ENCODE results near the gene PTPRG. TPM values are rescaled to one million over a fixed set of nuclear protein-coding genes. Genes with fewer than 3 reads are reported as not detected.

Gene PTPRG
- total RNA-seq, 2 experiments from 2014 or later = 0.10 TPM; not detected in 1

- no peak overlapping the region for H3K27ac Mint-ChIP-seq
- no peaks in the 10 kb centered on the region for H3K36me3 Mint-ChIP-seq
- H3K9me3 Mint-ChIP-seq = no peaks in the 10 kb centered on the region
These were observed 280.6 kb downstream of the PTPRG start for GRCh38 chr3:61841988-61842387.

GRCh38 chr3:61844346-61844745 is 283.0 kb downstream of the PTPRG start:
- no peaks in the 10 kb centered on the region for H3K4me1 Mint-ChIP-seq (ENCODE audit: low read depth)
- intact Hi-C loops (cut with micrococcal nuclease) = no loop called here
- no peaks in the 10 kb centered on the region for H3K36me3 Mint-ChIP-seq
- H3K27me3 Mint-ChIP-seq = no peaks in the 10 kb centered on the region
- H3K9me3 Mint-ChIP-seq = no peaks in the 10 kb centered on the region
- H3K4me3 Mint-ChIP-seq = no peak overlapping the region
- CTCF ChIA-PET = no interaction called here
- no peak overlapping the region for H3K27ac Mint-ChIP-seq
- POLR2A ChIA-PET = no interaction called here
- no peak for DNase-seq

More at GRCh38 chr3:61841988-61842387, 280.6 kb downstream of the PTPRG start:
- no peak overlapping the region for H3K4me3 Mint-ChIP-seq
- no peak for DNase-seq
- intact Hi-C loops (cut with micrococcal nuclease) = no loop called here
- ChIA-PET CTCF (no interaction called here), POLR2A (no interaction called here)
- H3K27me3 Mint-ChIP-seq = no peaks in the 10 kb centered on the region
- H3K4me1 Mint-ChIP-seq (ENCODE audit: low read depth) = no peaks in the 10 kb centered on the region

GRCh38 chr3:61846488-61846887 is 285.1 kb downstream of the PTPRG start:
- H3K27me3 Mint-ChIP-seq = no peaks in the 10 kb centered on the region
- H3K4me3 Mint-ChIP-seq = no peak overlapping the region
- H3K9me3 Mint-ChIP-seq = no peaks in the 10 kb centered on the region
- no peaks in the 10 kb centered on the region for H3K36me3 Mint-ChIP-seq
- no peak overlapping the region for H3K27ac Mint-ChIP-seq
- intact Hi-C loops (cut with micrococcal nuclease) = no loop called here
- ChIA-PET CTCF (no interaction called here), POLR2A (no interaction called here)
- DNase-seq = no peak
- no peaks in the 10 kb centered on the region for H3K4me1 Mint-ChIP-seq (ENCODE audit: low read depth)

GRCh38 chr3:61847784-61848462 is 286.6 kb downstream of the PTPRG start:
- no peak overlapping the region for H3K27ac Mint-ChIP-seq
- no peaks in the 10 kb centered on the region for H3K27me3 Mint-ChIP-seq
- ChIA-PET POLR2A (no interaction called here), CTCF (no interaction called here)
- H3K4me1 Mint-ChIP-seq (ENCODE audit: low read depth) = no peaks in the 10 kb centered on the region
- no peak overlapping the region for H3K4me3 Mint-ChIP-seq
- H3K9me3 Mint-ChIP-seq = no peaks in the 10 kb centered on the region
- intact Hi-C loops (cut with micrococcal nuclease) = no loop called here
- H3K36me3 Mint-ChIP-seq = no peaks in the 10 kb centered on the region
- no peak for DNase-seq

GRCh38 chr3:61848885-61849284 is 287.5 kb downstream of the PTPRG start:
- Mint-ChIP-seq H3K4me3 (no peak overlapping the region), H3K4me1 (ENCODE audit: low read depth) (no peaks in the 10 kb centered on the region), H3K9me3 (no peaks in the 10 kb centered on the region), H3K36me3 (no peaks in the 10 kb centered on the region), H3K27me3 (no peaks in the 10 kb centered on the region), H3K27ac (no peak overlapping the region)
- intact Hi-C loops (cut with micrococcal nuclease) = no loop called here
- ChIA-PET CTCF (no interaction called here), POLR2A (no interaction called here)
- DNase-seq = no peak

- ChIA-PET CTCF (no interaction called here), POLR2A (no interaction called here)
- Mint-ChIP-seq H3K4me1 (ENCODE audit: low read depth) (no peaks in the 10 kb centered on the region), H3K36me3 (no peaks in the 10 kb centered on the region), H3K27me3 (no peaks in the 10 kb centered on the region), H3K4me3 (no peak overlapping the region), H3K9me3 (no peaks in the 10 kb centered on the region), H3K27ac (no peak overlapping the region)
- intact Hi-C loops (cut with micrococcal nuclease) = no loop called here
- DNase-seq = no peak
These were observed 292.5 kb downstream of the PTPRG start for GRCh38 chr3:61853912-61854311.

- no peak overlapping the region for H3K27ac Mint-ChIP-seq
- DNase-seq = no peak
- CTCF ChIA-PET = interaction anchor here (0.6 kb wide), 1 partner anchor 209 kb away, joined by 4 read pairs; no protein-coding TSS in a partner anchor
- no peaks in the 10 kb centered on the region for H3K9me3 Mint-ChIP-seq
- H3K27me3 Mint-ChIP-seq = no peaks in the 10 kb centered on the region
- intact Hi-C loops (cut with micrococcal nuclease) = no loop called here
- H3K4me3 Mint-ChIP-seq = no peak overlapping the region
- no peaks in the 10 kb centered on the region for H3K36me3 Mint-ChIP-seq
- POLR2A ChIA-PET = no interaction called here
- no peaks in the 10 kb centered on the region for H3K4me1 Mint-ChIP-seq (ENCODE audit: low read depth)
These were observed 293.8 kb downstream of the PTPRG start for GRCh38 chr3:61855211-61855610.

- H3K4me1 Mint-ChIP-seq (ENCODE audit: low read depth) = no peaks in the 10 kb centered on the region
- CTCF ChIA-PET = no interaction called here
- DNase-seq = no peak
- intact Hi-C loops (cut with micrococcal nuclease) = no loop called here
- no peaks in the 10 kb centered on the region for H3K9me3 Mint-ChIP-seq
- no peaks in the 10 kb centered on the region for H3K36me3 Mint-ChIP-seq
- POLR2A ChIA-PET = no interaction called here
- no peak overlapping the region for H3K27ac Mint-ChIP-seq
- H3K4me3 Mint-ChIP-seq = no peak overlapping the region
- no peaks in the 10 kb centered on the region for H3K27me3 Mint-ChIP-seq
These were observed 295.9 kb downstream of the PTPRG start for GRCh38 chr3:61857297-61857696.

GRCh38 chr3:61858054-61858453 is 296.7 kb downstream of the PTPRG start:
- intact Hi-C loops (cut with micrococcal nuclease) = no loop called here
- Mint-ChIP-seq H3K4me1 (ENCODE audit: low read depth) (no peaks in the 10 kb centered on the region), H3K4me3 (no peak overlapping the region), H3K27me3 (no peaks in the 10 kb centered on the region), H3K36me3 (no peaks in the 10 kb centered on the region), H3K27ac (no peak overlapping the region), H3K9me3 (no peaks in the 10 kb centered on the region)
- ChIA-PET CTCF (no interaction called here), POLR2A (no interaction called here)
- no peak for DNase-seq

GRCh38 chr3:61861410-61861809 is 300.0 kb downstream of the PTPRG start:
- intact Hi-C loops (cut with micrococcal nuclease) = no loop called here
- H3K27ac Mint-ChIP-seq = no peak overlapping the region
- POLR2A ChIA-PET = no interaction called here

GRCh38 chr3:61862614-61863289 is 301.4 kb downstream of the PTPRG start:
- H3K27ac Mint-ChIP-seq = no peak overlapping the region
- POLR2A ChIA-PET = no interaction called here
- H3K27me3 Mint-ChIP-seq = no peaks in the 10 kb centered on the region
- no peak overlapping the region for H3K4me3 Mint-ChIP-seq
- CTCF ChIA-PET = no interaction called here
- H3K4me1 Mint-ChIP-seq (ENCODE audit: low read depth) = no peaks in the 10 kb centered on the region
- DNase-seq = no peak
- H3K36me3 Mint-ChIP-seq = no peaks in the 10 kb centered on the region
- no peaks in the 10 kb centered on the region for H3K9me3 Mint-ChIP-seq
- intact Hi-C loops (cut with micrococcal nuclease) = no loop called here

More at GRCh38 chr3:61861410-61861809, 300.0 kb downstream of the PTPRG start:
- DNase-seq = no peak
- Mint-ChIP-seq H3K4me3 (no peak overlapping the region), H3K36me3 (no peaks in the 10 kb centered on the region), H3K4me1 (ENCODE audit: low read depth) (no peaks in the 10 kb centered on the region), H3K9me3 (no peaks in the 10 kb centered on the region), H3K27me3 (no peaks in the 10 kb centered on the region)
- CTCF ChIA-PET = no interaction called here

- intact Hi-C loops (cut with micrococcal nuclease) = no loop called here
- no peak overlapping the region for H3K4me3 Mint-ChIP-seq
- no peaks in the 10 kb centered on the region for H3K27me3 Mint-ChIP-seq
- H3K36me3 Mint-ChIP-seq = no peaks in the 10 kb centered on the region
- ChIA-PET POLR2A (no interaction called here), CTCF (no interaction called here)
- no peak for DNase-seq
- no peak overlapping the region for H3K27ac Mint-ChIP-seq
- H3K9me3 Mint-ChIP-seq = no peaks in the 10 kb centered on the region
- no peaks in the 10 kb centered on the region for H3K4me1 Mint-ChIP-seq (ENCODE audit: low read depth)
These were observed 302.2 kb downstream of the PTPRG start for GRCh38 chr3:61863579-61863978.

GRCh38 chr3:61864886-61865285 is 303.5 kb downstream of the PTPRG start:
- Mint-ChIP-seq H3K9me3 (no peaks in the 10 kb centered on the region), H3K4me3 (no peak overlapping the region), H3K27me3 (no peaks in the 10 kb centered on the region), H3K4me1 (ENCODE audit: low read depth) (no peaks in the 10 kb centered on the region), H3K36me3 (no peaks in the 10 kb centered on the region), H3K27ac (no peak overlapping the region)
- DNase-seq = no peak
- intact Hi-C loops (cut with micrococcal nuclease) = no loop called here
- CTCF ChIA-PET = no interaction called here
- POLR2A ChIA-PET = no interaction called here

Measured in activated CD4-positive, alpha-beta memory T cell treated with anti-CD3 and anti-CD28 coated beads for 36 hours (primary cell).